H1 (cell line): Measurements from ENCODE around the gene SLC25A28. TPM values are rescaled to one million over a fixed set of nuclear protein-coding genes. Genes with fewer than 3 reads are reported as not detected.

ENCODE experiments used
- CTCF ChIA-PET: fragments of 300-600 bp; sonication (Branson Sonifier 250); formaldehyde crosslinking; loops from one replicate; lab custom pipeline; 2021; ENCODE audit not compliant: partially characterized antibody; lab: Charles Lee
- POLR2A ChIA-PET: fragments of 300-600 bp; sonication (Branson Sonifier 250); formaldehyde crosslinking; loops from one replicate; lab custom pipeline; 2021; ENCODE audit warnings: inconsistent platforms; ENCODE audit not compliant: partially characterized antibody; lab: Charles Lee
- DNase-seq, 2 experiments: peaks; one replicate each; pipeline versions ENCODE4 v3.0.0 to v3.0.0-alpha.2; 2010 to 2022; ENCODE audit warnings: low spot score in 2 of 2, low read depth in 1 of 2, mixed read lengths in 1 of 2
- FAIRE-seq: peaks from 2 replicates; lab custom pipeline; 2011; peaks lifted over from hg19 to GRCh38; lab: Jason Lieb, UNC
- H2AFZ ChIP-seq: 2 replicates; pipeline ENCODE4 v1.8.1; 2012; ENCODE audit warnings: low read length, inconsistent platforms
- H2AK5ac ChIP-seq: 2 replicates; pipeline ENCODE4 v1.6.1; 2013; ENCODE audit warnings: low read depth, low read length
- H2BK120ac ChIP-seq: replicated peaks from 2 replicates; pipeline ENCODE3; 2013; ENCODE audit warnings: low read depth, low read length, inconsistent platforms
- H2BK12ac ChIP-seq: 2 replicates; pipeline ENCODE4 v1.6.1; 2013; ENCODE audit warnings: low read depth, low read length
- H2BK15ac ChIP-seq: 2 replicates; pipeline ENCODE4 v1.6.1; 2013; ENCODE audit warnings: low read length
- H2BK20ac ChIP-seq: 2 replicates; pipeline ENCODE4 v1.6.1; 2013; ENCODE audit warnings: low read length
- H2BK5ac ChIP-seq: 2 replicates; pipeline ENCODE4 v1.6.1; 2013; ENCODE audit warnings: low read depth, low read length
- H3K14ac ChIP-seq: 2 replicates; pipeline ENCODE4 v1.6.1; 2013; ENCODE audit warnings: inconsistent platforms; ENCODE audit not compliant: insufficient read length
- H3K18ac ChIP-seq: 2 replicates; pipeline ENCODE4 v1.6.1; 2013; ENCODE audit warnings: low read length; ENCODE audit errors: extremely low read depth
- H3K23ac ChIP-seq: 2 replicates; pipeline ENCODE4 v1.6.1; 2013; ENCODE audit warnings: inconsistent platforms; ENCODE audit not compliant: insufficient read length
- H3K23me2 ChIP-seq: 2 replicates; pipeline ENCODE4 v1.6.1; 2013; ENCODE audit warnings: low read depth, low read length
- H3K27ac ChIP-seq: 2 replicates; pipeline ENCODE4 v1.6.1; 2011; ENCODE audit warnings: low read depth, low read length, inconsistent platforms
- H3K27me3 ChIP-seq, 4 experiments: replicated peaks in 1 of 4; 1 replicate in 1 of 4; 2 replicates in 3 of 4; pipeline versions ENCODE4 v1.6.1 to v1.8.1; 2011 to 2013; ENCODE audit warnings: low read length in 3 of 4, mild to moderate bottlenecking in 3 of 4, inconsistent platforms in 2 of 4, mixed read lengths in 2 of 4, moderate library complexity in 1 of 4; ENCODE audit not compliant: control insufficient read depth in 3 of 4, insufficient read depth in 3 of 4; ENCODE audit errors: extremely low read depth in 1 of 4
- H3K36me3 ChIP-seq, 4 experiments: 2 replicates each; pipeline versions ENCODE4 v1.6.1 to v1.8.1; 2011 to 2013; ENCODE audit warnings: mild to moderate bottlenecking in 4 of 4, low read length in 3 of 4, moderate library complexity in 2 of 4, control low read depth in 1 of 4, inconsistent platforms in 1 of 4; ENCODE audit not compliant: insufficient read depth in 4 of 4, control insufficient read depth in 2 of 4
- H3K4ac ChIP-seq: replicated peaks from 2 replicates; pipeline ENCODE3; 2013; ENCODE audit warnings: low read length, low read depth, mixed read lengths, inconsistent platforms; ENCODE audit not compliant: insufficient read length
- H3K4me1 ChIP-seq, 4 experiments: replicated peaks in 1 of 4; 1 replicate in 1 of 4; 2 replicates in 3 of 4; pipeline versions ENCODE4 v1.6.1 to v1.8.1; 2011 to 2013; ENCODE audit warnings: low read length in 3 of 4, inconsistent platforms in 2 of 4, mixed read lengths in 1 of 4; ENCODE audit not compliant: insufficient read depth in 4 of 4, control insufficient read depth in 3 of 4
- H3K4me2 ChIP-seq, 2 experiments: 2 replicates each; pipeline versions ENCODE4 v1.6.1 to v1.8.1; 2011 to 2013; ENCODE audit warnings: low read depth in 2 of 2, low read length in 2 of 2, control low read depth in 1 of 2, inconsistent platforms in 1 of 2, mild to moderate bottlenecking in 1 of 2; ENCODE audit not compliant: insufficient read depth in 1 of 2
- H3K4me3 ChIP-seq, 4 experiments: fragments of 200-600, 300-600 bp in 1 of 4; sonication (generic), shearing (Covaris generic), sonication (Bioruptor Twin) in 1 of 4; 2 replicates each; pipeline versions ENCODE4 v1.5.1 to v1.8.1; 2011 to 2016; ENCODE audit warnings: low read length in 4 of 4, low read depth in 3 of 4, control low read depth in 2 of 4, inconsistent platforms in 2 of 4, mild to moderate bottlenecking in 2 of 4, mixed read lengths in 1 of 4, moderate library complexity in 1 of 4; ENCODE audit not compliant: insufficient read depth in 2 of 4; ENCODE audit errors: extremely low read depth in 1 of 4
- H3K56ac ChIP-seq: replicated peaks from 2 replicates; pipeline ENCODE3; 2013; ENCODE audit warnings: low read depth, mild to moderate bottlenecking, mixed read lengths, low read length, inconsistent platforms; ENCODE audit not compliant: insufficient read length
- H3K79me1 ChIP-seq: 2 replicates; pipeline ENCODE4 v1.6.1; 2013; ENCODE audit warnings: low read depth, low read length, control low read depth
- H3K79me2 ChIP-seq, 2 experiments: 2 replicates each; pipeline versions ENCODE4 v1.6.1 to v1.8.1; 2012 to 2013; ENCODE audit warnings: low read length in 2 of 2, mild to moderate bottlenecking in 2 of 2, inconsistent platforms in 1 of 2; ENCODE audit not compliant: insufficient read depth in 2 of 2, control insufficient read depth in 1 of 2
- H3K9ac ChIP-seq, 4 experiments: replicated peaks in 1 of 4; 1 replicate in 1 of 4; 2 replicates in 3 of 4; pipeline versions ENCODE4 v1.6.1 to v1.8.1; 2011 to 2013; ENCODE audit warnings: low read depth in 3 of 4, low read length in 3 of 4, control low read depth in 2 of 4, mild to moderate bottlenecking in 2 of 4, moderate library complexity in 2 of 4, inconsistent platforms in 1 of 4; ENCODE audit errors: extremely low read depth in 1 of 4
- H3K9me3 ChIP-seq, 2 experiments: 2 replicates each; pipeline versions ENCODE4 v1.6.1 to v1.8.1; 2012 to 2013; ENCODE audit warnings: mild to moderate bottlenecking in 2 of 2, moderate library complexity in 2 of 2, control low read depth in 1 of 2, inconsistent platforms in 1 of 2, low read depth in 1 of 2, low read length in 1 of 2, mixed read lengths in 1 of 2; ENCODE audit not compliant: insufficient read depth in 2 of 2
- H4K20me1 ChIP-seq, 2 experiments: replicated peaks in 1 of 2; 2 replicates each; pipeline versions ENCODE3 to v1.8.1; 2011 to 2013; ENCODE audit warnings: inconsistent platforms in 2 of 2, low read length in 2 of 2, mild to moderate bottlenecking in 1 of 2; ENCODE audit not compliant: insufficient read depth in 2 of 2, control insufficient read depth in 1 of 2
- H4K5ac ChIP-seq: 2 replicates; pipeline ENCODE4 v1.6.1; 2013; ENCODE audit warnings: low read length, low read depth, mixed read lengths, inconsistent platforms; ENCODE audit not compliant: insufficient read length
- H4K8ac ChIP-seq: 2 replicates; pipeline ENCODE4 v1.8.0; 2013; ENCODE audit warnings: mild to moderate bottlenecking, moderate library complexity, low read length, inconsistent platforms; ENCODE audit not compliant: insufficient read depth; ENCODE audit errors: extremely low read depth
- H4K91ac ChIP-seq: replicated peaks from 2 replicates; pipeline ENCODE3; 2013; ENCODE audit warnings: low read length, mixed read lengths, inconsistent platforms; ENCODE audit not compliant: insufficient read length
- ASH2L ChIP-seq: fragments of 200-600, 300-600 bp; sonication (generic); IDR thresholded peaks from one replicate; pipeline ENCODE4 v1.7.1; 2017; ENCODE audit warnings: low read length
- KDM5A ChIP-seq: fragments of 200-600 bp; IDR thresholded peaks from 2 replicates; pipeline ENCODE4 v1.7.1; 2012; ENCODE audit warnings: mild to moderate bottlenecking, low read length, inconsistent platforms, mixed read lengths
- SAP30 ChIP-seq: fragments of 300-600 bp; sonication (generic); IDR thresholded peaks from 2 replicates; pipeline ENCODE4 v1.7.1; 2012; ENCODE audit warnings: low read length, moderate library complexity, mild to moderate bottlenecking, inconsistent platforms; ENCODE audit not compliant: insufficient read depth, insufficient replicate concordance
- SP2 ChIP-seq: IDR thresholded peaks from 2 replicates; pipeline ENCODE4 v1.6.1; 2012; ENCODE audit warnings: mild to moderate bottlenecking, low read length, inconsistent platforms
- TCF12 ChIP-seq: IDR thresholded peaks from 2 replicates; pipeline ENCODE4 v1.6.1; 2011; ENCODE audit warnings: low read depth, mild to moderate bottlenecking, low read length
- WGBS, 2 experiments: shearing (Covaris generic) in 1 of 2; methylation state at CpG; one replicate each; pipeline versions ENCODE4 v1.1.6 to v1.1.7; 2013 to 2015; ENCODE audit warnings: low lambda C conversion rate in 2 of 2, mixed read lengths in 2 of 2, inconsistent platforms in 1 of 2, low coverage in 1 of 2, missing lambda C conversion rate in 1 of 2; ENCODE audit not compliant: insufficient replicate concordance in 2 of 2, insufficient coverage in 1 of 2, insufficient read length in 1 of 2; ENCODE audit errors: extremely low coverage in 1 of 2, missing lambda C conversion rate in 1 of 2; 5-methylcytosine and 5-hydroxymethylcytosine counted together
- polyA plus RNA-seq, 7 experiments: library from polyadenylated mRNA; depleted of rRNA in 3 of 7; stranded (reverse) in 5 of 7; unstranded in 2 of 7; fragments of >200 nt in 5 of 7; fragments of 200-250 nt in 2 of 7; gene quantifications; 1 replicate in 5 of 7; 2 replicates in 1 of 7; 4 replicates in 1 of 7; pipeline versions ENCODE4 v1.2.1 to v1.2.3, GENCODE V29; 2011 to 2013; ENCODE audit warnings: missing spikeins in 2 of 7, mixed read lengths in 2 of 7
- total RNA-seq: library from RNA; stranded (reverse); fragmentation: NEBNext Ultra II Directional; extraction: Animal tissue kit (Norgen Biotek cat#: 25700); gene quantifications from 2 replicates; pipeline ENCODE4 v1.2.1, GENCODE V29; 2021
- TF ChIP-seq, protein P1 (sequence below): IDR thresholded peaks from 2 replicates; pipeline ENCODE4 v1.6.1; 2011; ENCODE audit warnings: low read length, improper control_type of control experiment

The SLC25A28 gene
- total and polyA plus RNA-seq, 2 of the 8 experiments (the other 6 are each of a cell fraction or from before 2014, with no cell fraction given) = 17.2 to 18.5 TPM

DNA sequence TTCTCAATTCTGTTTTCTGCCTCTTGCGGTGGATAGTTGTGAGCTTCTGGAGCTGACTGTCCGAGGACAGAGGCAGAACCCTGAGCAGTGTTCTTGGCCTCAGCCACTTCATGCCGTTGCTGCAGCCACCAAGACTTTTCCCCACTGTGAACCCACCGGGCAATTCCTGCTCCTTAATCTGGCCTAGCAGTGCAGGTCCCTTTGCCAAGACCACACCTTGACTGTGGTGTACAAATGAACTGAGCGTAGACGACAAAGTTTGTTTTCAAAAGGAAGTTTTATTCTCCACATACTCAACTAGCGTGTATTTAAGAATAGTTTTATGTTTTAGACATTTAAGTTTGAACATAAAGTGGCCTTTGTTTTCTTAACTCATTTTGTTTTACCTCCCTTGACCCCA is 29.4 kb downstream of the SLC25A28 start:
- FAIRE-seq (no peak), DNase-seq (no peak)
- Histone ChIP-seq H3K9ac (no peak overlapping the region), H2BK5ac (no peak overlapping the region), H2BK20ac (no peak overlapping the region), H3K79me1 (no peaks in the 10 kb centered on the region), H3K4me3 (no peak overlapping the region), H4K8ac (no peak overlapping the region), H3K36me3 (no peaks in the 10 kb centered on the region), H3K23me2 (peaks cover 1% of the 10 kb centered on the region; the same call in 1 of the 2 replicates), H3K79me2 (no peaks in the 10 kb centered on the region), H4K20me1 (no peaks in the 10 kb centered on the region), H2AFZ (no peak overlapping the region), H4K5ac (no peak overlapping the region), H3K4me2 (no peak overlapping the region), H4K91ac (no peak overlapping the region), H2BK15ac (no peak overlapping the region), H3K27ac (no peak overlapping the region), H3K56ac (no peak overlapping the region), H2BK12ac (no peak overlapping the region), H3K23ac (no peak overlapping the region), H2BK120ac (no peak overlapping the region), H3K18ac (no peak overlapping the region), H3K14ac (no peak overlapping the region), H2AK5ac (no peak overlapping the region), H3K9me3 (no peaks in the 10 kb centered on the region), H3K27me3 (no peaks in the 10 kb centered on the region; a peak in 1 of 7 replicates), H3K4ac (no peak overlapping the region), H3K4me1 (peaks cover 0 to 4% (median under 1%) of the 10 kb centered on the region in 4 experiments; a peak in 2 of 7 replicates)
- TF ChIP-seq SP2 (no peak), KDM5A (no peak), SAP30 (no peak), ASH2L (no peak), TCF12 (no peak)
- TF ChIP-seq, protein P1, sequence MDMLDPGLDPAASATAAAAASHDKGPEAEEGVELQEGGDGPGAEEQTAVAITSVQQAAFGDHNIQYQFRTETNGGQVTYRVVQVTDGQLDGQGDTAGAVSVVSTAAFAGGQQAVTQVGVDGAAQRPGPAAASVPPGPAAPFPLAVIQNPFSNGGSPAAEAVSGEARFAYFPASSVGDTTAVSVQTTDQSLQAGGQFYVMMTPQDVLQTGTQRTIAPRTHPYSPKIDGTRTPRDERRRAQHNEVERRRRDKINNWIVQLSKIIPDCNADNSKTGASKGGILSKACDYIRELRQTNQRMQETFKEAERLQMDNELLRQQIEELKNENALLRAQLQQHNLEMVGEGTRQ = no peak
- WGBS, 2 experiments = 93% methylated on average over 7 of the region's 7 CpGs; no CpG with 5 or more reads in 1 of the 2 experiments
- ChIA-PET CTCF (interaction anchor here (1.2 to 2.1 kb wide), 3 partner anchors 11 to 106 kb away, joined by 3 to 7 read pairs (median 5); no protein-coding TSS in a partner anchor), POLR2A (no interaction called here)
